OCI-LY7 (cell line): Measurements from ENCODE around the gene CBFA2T2. TPM values are rescaled to one million over a fixed set of nuclear protein-coding genes. Genes with fewer than 3 reads are reported as not detected.

ENCODE experiments used
- BruUV-seq: library from RNA; stranded (reverse); fragments of 400-500 nt; replicated peaks from 2 replicates; lab custom pipeline; 2021; lab: Mats Ljungman, UMichigan
- CTCF ChIA-PET: fragments of 300-600 bp; sonication (Branson Sonifier 250); formaldehyde crosslinking; loops from one replicate; lab custom pipeline; 2022; ENCODE audit warnings: antibody characterized with exemption; ENCODE audit not compliant: unreplicated experiment; lab: Charles Lee
- POLR2A ChIA-PET: fragments of 300-600 bp; sonication (Branson Sonifier 250); formaldehyde crosslinking; loops from one replicate; lab custom pipeline; 2022; ENCODE audit warnings: antibody characterized with exemption; lab: Charles Lee
- DNase-seq: peaks from one replicate; pipeline ENCODE4 v3.0.0-alpha.2; 2015; ENCODE audit warnings: low spot score
- H2AFZ ChIP-seq: fragments of 200-600 bp; sonication (generic), shearing (Covaris generic); 2 replicates; pipeline ENCODE4 v1.6.1; 2014; ENCODE audit warnings: mild to moderate bottlenecking, antibody characterized with exemption, low read length, moderate library complexity
- H3K27ac ChIP-seq: fragments of 200-600 bp; sonication (generic); 2 replicates; pipeline ENCODE4 v1.5.1; 2014; ENCODE audit warnings: mixed run types, low read depth, mild to moderate bottlenecking, moderate library complexity, low read length, inconsistent platforms; ENCODE audit not compliant: poor library complexity, severe bottlenecking
- H3K36me3 ChIP-seq: fragments of 200-600 bp; sonication (generic); 2 replicates; pipeline ENCODE4 v1.6.1; 2014; ENCODE audit warnings: mild to moderate bottlenecking, antibody characterized with exemption, low read length, moderate library complexity, mixed read lengths; ENCODE audit not compliant: insufficient read depth
- H3K4me1 ChIP-seq: fragments of 200-600 bp; sonication (generic); 2 replicates; pipeline ENCODE4 v1.5.1; 2014; ENCODE audit warnings: mild to moderate bottlenecking, low read length; ENCODE audit not compliant: insufficient read depth, poor library complexity, severe bottlenecking
- H3K4me2 ChIP-seq: fragments of 200-600 bp; sonication (generic); 2 replicates; pipeline ENCODE4 v1.6.1; 2014; ENCODE audit warnings: mild to moderate bottlenecking, low read length
- H3K4me3 ChIP-seq: fragments of 200-600 bp; sonication (generic); 2 replicates; pipeline ENCODE4 v1.5.1; 2014; ENCODE audit warnings: mild to moderate bottlenecking, low read depth, low read length; ENCODE audit not compliant: poor library complexity, severe bottlenecking
- H3K79me2 ChIP-seq: fragments of 200-600 bp; sonication (generic); 2 replicates; pipeline ENCODE4 v1.6.1; 2016; ENCODE audit warnings: low read depth, mild to moderate bottlenecking, low read length, moderate library complexity, mixed read lengths; ENCODE audit not compliant: insufficient read depth
- H3K9me2 ChIP-seq: fragments of 200-600 bp; sonication (generic); 2 replicates; pipeline ENCODE4 v1.6.1; 2016; ENCODE audit warnings: mild to moderate bottlenecking, low read length, mixed read lengths; ENCODE audit not compliant: insufficient read depth
- H3K9me3 ChIP-seq: fragments of 200-600 bp; sonication (generic); 2 replicates; pipeline ENCODE4 v1.6.1; 2014; ENCODE audit warnings: mild to moderate bottlenecking, mixed run types, low read length, mixed read lengths
- H4K20me1 ChIP-seq: fragments of 200-600 bp; sonication (generic); 2 replicates; pipeline ENCODE4 v1.6.1; 2014; ENCODE audit warnings: mild to moderate bottlenecking, antibody characterized with exemption, low read length, moderate library complexity, mixed read lengths; ENCODE audit not compliant: insufficient read depth
- CTCF ChIP-seq: fragments of 200-600 bp; sonication (generic); conservative IDR thresholded peaks from 2 replicates; pipeline ENCODE4 v1.5.1; 2014; ENCODE audit warnings: mild to moderate bottlenecking, antibody characterized with exemption, low read length, moderate library complexity, mixed read lengths
- EZH2phosphoT487 ChIP-seq: fragments of 200-600 bp; sonication (generic); IDR thresholded peaks from 2 replicates; pipeline ENCODE4 v1.6.1; 2018; ENCODE audit warnings: low read depth, borderline replicate concordance, mild to moderate bottlenecking, mixed run types, antibody characterized with exemption, low read length, moderate library complexity, mixed read lengths
- intact Hi-C: fragments of 100-400 bp; cut with micrococcal nuclease; formaldehyde crosslinking; loops from one replicate; pipeline ENCODE4 v1.10.0; 2022; ENCODE audit not compliant: unreplicated experiment
- total RNA-seq, 2 experiments: library from RNA; depleted of rRNA in 1 of 2; stranded (reverse); fragments of >200 nt in 1 of 2; shearing (Covaris generic) in 1 of 2; gene quantifications; 2 replicates each; pipeline ENCODE4 v1.2.3, GENCODE V29; 2014 to 2022

The CBFA2T2 gene
- total RNA-seq, 2 experiments from 2014 or later = 20.7 to 32.9 TPM

- Histone ChIP-seq H3K9me2 (no peaks in the 10 kb centered on the region), H3K36me3 (peaks cover 86% of the 10 kb centered on the region), H4K20me1 (peaks cover 27% of the 10 kb centered on the region), H3K4me1 (peaks cover 62% of the 10 kb centered on the region), H3K4me3 (peak overlapping the region; percentile 48), H3K27ac (peak overlapping the region; percentile 78), H3K9me3 (no peaks in the 10 kb centered on the region), H3K4me2 (peak overlapping the region; percentile 97), H2AFZ (no peak overlapping the region), H3K79me2 (peaks cover 66% of the 10 kb centered on the region)
- TF ChIP-seq CTCF (no peak), EZH2phosphoT487 (no peak)
- intact Hi-C loops = loop anchor here (10.0 kb wide), 1 partner anchor 1934 kb away; the partner anchor contains the start of gene SPAG4
- BruUV-seq = no TSS peak
- ChIA-PET POLR2A (interaction anchor here (0.5 to 1.0 kb wide), 3 partner anchors 94 to 1027 kb away, joined by 3 read pairs; no protein-coding TSS in a partner anchor), CTCF (interaction anchor here (1.5 to 2.9 kb wide), 2 partner anchors 14 to 50 kb away, joined by 4 to 16 read pairs; partner anchors contain the start of genes ACTL10 and ZNF341)
- no peak for DNase-seq
These were observed 191.4 kb downstream of the CBFA2T2 start for GRCh38 chr20:33681288-33681687.

GRCh38 chr20:33681728-33682353 lies 191.9 kb downstream of the CBFA2T2 start:
- Histone ChIP-seq H3K79me2 (peaks cover 66% of the 10 kb centered on the region), H3K36me3 (peaks cover 81% of the 10 kb centered on the region), H3K4me1 (peaks cover 65% of the 10 kb centered on the region), H3K27ac (peak overlapping the region; percentile 78), H3K9me3 (no peaks in the 10 kb centered on the region), H2AFZ (no peak overlapping the region), H3K4me3 (peak overlapping the region; percentile 60), H3K9me2 (no peaks in the 10 kb centered on the region), H3K4me2 (peak overlapping the region; percentile 97), H4K20me1 (peaks cover 27% of the 10 kb centered on the region)
- intact Hi-C loops = loop anchor here (10.0 kb wide), 1 partner anchor 1933 kb away; the partner anchor contains the start of gene SPAG4
- BruUV-seq = no TSS peak
- DNase-seq = peak; percentile 40
- ChIA-PET CTCF (interaction anchor here (1.5 to 2.9 kb wide), 2 partner anchors 14 to 50 kb away, joined by 4 to 16 read pairs; partner anchors contain the start of genes ACTL10 and ZNF341), POLR2A (interaction anchor here (1.0 to 1.4 kb wide), 2 partner anchors 13 to 229 kb away, joined by 3 read pairs; no protein-coding TSS in a partner anchor)
- no peak for TF ChIP-seq EZH2phosphoT487
- no peak for TF ChIP-seq CTCF
